Stimulated activated CD8-positive, alpha-beta memory T cell treated with anti-CD3 and anti-CD28 coated beads, Interleukin-4, amount 100 ng/mL, for 1 hour (primary cell): ENCODE data around the gene PERCC1.

ENCODE experiments used
- DNase-seq, 2 donors: peaks; one replicate each; pipeline ENCODE4 v3.0.0-alpha.2; 2020; ENCODE audit warnings: low read depth in 2 of 2, low spot score in 1 of 2

The PERCC1 gene

DNA sequence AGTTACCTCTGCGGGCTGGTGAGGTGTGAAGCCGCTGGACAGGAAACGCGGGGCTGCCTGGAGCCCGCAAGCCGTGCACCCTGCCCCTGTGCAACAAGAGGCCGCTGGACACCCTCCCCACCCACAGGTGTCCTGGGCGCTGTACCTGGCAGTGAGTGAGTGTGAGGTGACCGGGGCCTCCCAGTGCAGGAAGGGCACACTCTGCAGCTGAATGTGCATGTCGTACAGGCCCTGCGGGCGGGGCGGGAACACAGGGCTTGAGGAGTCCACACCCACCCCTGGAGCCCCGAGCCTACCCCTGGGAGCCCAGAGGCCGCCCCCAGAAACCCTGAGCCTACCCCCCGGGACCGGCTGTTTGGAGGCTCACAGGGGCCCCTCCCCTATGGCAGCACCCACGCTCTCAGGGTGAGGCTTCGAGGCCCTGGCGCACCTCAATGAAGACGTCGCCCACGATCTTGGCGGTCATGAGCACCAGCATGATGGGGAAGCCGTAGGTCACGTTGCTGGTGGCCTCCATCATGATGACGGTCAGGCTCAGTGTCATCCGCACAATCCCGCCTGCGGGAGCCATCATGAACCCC, 17.7 kb downstream of the PERCC1 start:
- DNase-seq = no peak

DNA sequence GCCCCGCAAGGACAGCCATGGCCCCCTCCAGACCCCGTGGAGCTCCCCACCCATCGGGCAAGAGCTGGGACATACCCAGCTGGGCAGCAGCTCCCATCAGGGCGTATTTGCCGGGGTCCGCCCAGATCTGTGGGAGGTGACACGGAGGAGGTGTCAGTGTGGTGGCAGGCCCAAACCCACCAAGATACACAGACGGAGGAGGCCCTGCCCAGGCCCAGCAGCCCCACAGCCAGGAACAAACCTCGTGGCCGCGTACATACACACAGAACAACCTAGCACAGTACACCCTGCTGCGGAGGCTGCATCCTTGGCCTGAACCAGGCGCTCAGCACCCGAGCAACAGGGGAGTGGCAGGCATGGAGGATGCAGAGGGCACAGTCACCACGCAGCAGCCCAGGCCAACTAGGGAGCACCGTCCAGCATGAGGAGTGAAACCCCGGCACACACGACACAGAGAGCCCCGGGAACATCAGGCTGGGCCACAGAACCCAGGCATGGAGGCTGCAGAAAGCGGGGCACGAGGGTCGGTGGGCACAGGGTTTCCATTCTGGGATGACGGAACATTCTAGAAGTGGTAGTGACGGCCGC, 18.4 kb downstream of the PERCC1 start:
- no peak for DNase-seq

DNA sequence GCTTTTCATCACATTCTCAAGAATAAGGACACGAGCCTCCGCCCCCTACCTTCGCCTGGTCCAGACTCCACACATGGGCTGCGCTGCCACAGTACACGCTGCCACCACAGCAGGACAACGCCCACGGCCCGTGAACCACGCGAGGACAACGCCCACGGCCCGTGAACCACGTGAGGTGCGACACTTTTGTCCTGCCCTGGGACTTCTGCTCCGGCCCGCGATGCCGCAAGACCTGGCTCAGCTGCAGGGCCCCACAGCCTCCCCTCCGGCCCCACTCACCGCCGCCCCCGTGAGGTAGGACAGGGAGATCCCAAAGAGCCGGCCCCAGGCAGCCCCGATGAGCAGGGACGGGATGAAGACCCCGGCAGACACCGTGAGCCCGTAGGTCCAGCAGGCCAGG, 19.3 kb downstream of the PERCC1 start:
- DNase-seq = no peak

DNA sequence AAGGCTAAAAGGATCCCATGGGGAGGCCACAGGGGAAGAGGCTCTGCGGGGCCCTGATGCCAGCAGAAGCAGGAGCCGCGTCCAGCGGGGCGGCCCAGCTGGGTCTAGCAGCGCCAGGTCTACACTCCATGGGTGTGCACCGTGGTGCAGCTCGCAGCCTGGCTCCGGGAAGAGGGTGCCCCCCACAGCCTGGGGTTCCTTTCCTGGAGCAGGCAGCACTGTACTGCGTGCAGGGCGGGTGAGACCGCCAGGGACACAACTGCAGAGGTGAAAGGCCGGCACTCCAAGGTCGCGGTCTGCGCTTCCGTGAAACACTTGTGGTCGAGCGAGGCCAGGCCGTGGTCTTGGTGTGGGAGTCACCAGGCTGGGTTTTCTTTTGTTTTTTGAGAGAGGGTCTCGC, 20.0 kb downstream of the PERCC1 start:
- DNase-seq = no peak

DNA sequence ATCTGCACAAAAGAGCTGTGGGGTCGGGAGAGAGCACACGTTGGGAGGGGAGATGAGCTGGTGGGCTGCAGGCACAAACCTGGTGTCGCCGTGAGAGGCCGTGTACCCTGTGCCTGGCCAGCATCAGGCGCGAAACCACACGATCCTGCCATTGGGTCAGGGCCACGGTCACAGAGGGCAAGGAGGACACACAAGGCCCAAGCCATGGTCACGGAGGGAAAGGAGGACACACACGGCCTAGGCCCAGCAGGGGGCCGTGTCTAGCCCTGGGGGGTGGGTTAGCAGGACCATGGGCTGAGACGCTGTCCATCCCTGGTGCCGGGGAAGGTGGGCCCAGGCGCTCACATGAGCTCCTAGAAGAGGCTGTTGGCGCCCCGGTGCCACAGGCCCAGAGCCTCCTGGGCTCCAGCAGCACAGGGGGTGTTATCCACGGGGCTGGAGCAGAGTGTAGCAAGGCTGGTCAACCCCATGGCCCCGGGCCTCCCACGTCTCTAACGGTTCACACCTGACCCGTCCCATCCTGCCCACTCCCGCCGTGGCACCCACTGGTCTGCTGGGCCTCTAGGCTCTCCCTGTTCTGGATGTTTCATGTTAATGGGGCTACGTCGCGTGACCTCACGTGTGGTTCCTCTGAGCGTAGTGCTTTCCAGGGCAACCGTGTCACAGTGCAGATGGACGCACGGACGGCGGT, 21.0 kb downstream of the PERCC1 start:
- DNase-seq = no peak

DNA sequence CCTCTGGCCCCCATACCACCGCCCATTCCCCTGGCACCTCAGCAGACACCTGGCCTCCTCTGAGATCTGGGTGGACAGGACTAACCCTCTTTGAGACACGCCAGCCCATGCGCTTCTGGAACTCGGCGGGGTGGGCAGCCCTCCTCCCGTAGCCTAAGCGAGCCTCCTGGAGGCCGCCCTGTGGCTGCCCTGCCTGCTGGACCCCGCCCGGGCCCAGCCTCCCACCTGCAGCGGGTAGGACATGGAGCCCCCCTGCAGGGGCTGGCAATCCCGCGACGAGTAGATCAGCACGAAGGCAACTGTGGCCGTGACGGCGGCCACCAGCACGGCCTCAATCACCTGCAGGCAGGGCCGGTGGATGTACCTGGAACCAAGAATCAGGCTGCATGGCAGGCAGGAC, 21.7 kb downstream of the PERCC1 start:
- no peak for DNase-seq

DNA sequence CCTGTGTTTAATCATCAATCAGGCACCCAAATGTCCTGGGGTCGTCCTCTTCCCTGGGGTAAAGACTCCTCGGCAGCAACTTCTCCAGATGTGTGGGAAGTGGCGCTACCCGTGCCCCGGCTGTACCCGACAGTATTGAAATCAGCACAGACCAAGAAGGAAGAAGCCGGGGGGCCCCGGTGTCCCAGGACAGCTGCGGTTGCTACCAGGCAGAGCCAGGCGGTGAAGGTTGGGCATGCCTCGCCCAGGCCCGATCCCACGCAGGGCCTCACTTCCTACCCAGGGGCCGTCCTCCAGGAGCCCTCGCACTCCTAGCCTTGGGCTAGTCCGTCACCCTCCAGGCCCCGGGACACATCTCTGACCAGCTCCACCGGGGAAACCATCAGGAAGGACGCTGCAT, 22.4 kb downstream of the PERCC1 start:
- no peak for DNase-seq

DNA sequence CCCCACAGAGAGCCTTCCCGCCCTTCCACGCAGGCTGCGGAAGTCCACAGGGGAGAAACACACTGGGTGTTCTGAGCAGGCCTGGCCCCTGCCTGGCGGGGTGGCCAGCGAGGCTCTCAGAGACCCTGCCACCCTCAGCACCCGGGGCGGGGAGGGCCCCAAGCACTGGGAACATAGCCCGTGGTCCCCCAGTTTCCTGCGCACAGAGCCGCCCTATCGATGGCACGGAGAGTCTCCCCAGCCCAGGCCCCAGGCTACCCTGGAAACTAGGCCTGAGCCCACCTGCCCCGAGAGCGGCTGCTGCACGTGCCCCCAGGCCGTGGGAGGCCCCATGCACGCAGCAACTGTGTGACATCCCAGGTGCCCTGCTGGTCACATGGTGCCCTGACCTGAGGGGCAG, 23.7 kb downstream of the PERCC1 start:
- no peak for DNase-seq

DNA sequence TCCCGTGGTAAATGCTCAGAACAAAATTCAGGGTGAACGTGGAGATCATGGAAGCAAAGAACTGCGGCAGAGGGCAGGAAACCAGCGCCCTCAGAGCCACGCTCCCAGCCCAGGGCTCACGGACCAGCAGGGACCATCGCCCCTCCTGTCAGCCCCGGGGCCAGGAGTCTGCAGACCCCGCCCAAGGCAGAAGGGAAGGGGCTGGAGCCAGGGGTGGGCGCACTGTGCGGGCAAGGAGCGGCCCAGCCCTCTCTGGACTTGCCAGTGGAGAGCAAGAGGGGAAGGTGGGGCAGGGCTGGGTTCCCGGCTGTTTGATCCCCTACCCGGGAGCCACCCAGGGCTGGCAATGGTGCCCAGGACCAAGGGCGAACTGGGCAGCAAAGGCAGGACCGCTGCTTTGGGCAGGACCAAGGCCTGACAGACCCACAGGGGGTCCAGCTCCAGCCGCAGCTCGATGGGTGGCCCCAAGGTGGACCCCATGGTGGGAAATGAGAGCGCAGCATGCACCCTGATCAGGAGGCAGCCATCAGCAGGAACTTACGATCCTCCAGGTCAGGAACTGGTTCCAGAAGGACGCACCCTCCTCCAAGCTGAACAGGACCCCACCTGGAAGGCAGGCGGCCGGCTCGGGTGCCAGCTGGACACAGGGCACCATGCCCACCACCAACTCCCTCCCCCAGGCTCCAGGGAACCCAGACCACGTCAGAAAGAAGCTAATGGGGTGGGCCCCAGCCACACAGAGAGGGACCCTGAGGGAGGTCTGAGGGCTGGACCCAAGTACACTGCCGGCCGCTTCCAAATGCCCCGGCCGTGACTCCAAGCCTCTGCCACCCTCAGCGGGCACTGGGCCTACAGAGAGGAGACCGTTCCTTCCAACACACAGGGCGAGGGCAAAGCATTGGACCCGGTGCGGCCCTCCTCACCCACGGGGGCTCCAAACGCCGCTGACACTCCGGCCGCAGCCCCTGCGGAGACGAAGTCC, 24.6 kb downstream of the PERCC1 start:
- DNase-seq = no peak

DNA sequence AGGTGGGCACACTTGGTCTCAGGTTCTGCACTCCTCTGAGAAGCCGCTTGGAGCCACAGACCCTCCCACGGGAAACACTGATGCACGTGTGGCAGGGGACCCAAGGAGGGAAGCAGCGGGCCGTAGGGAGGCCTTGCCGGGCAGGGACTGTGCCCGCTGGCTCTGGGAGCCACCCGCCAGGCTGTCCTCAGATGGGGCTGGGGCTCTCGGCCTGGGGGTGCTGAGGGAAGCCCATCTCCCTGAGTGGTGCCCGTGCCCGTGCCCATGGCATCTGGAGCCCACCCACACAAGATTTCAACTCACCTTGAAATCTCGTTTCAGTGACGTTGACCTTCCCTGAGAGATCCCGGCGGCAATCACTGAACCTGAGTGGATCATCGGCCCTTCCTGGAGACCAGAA, 26.1 kb downstream of the PERCC1 start:
- no peak for DNase-seq

DNA sequence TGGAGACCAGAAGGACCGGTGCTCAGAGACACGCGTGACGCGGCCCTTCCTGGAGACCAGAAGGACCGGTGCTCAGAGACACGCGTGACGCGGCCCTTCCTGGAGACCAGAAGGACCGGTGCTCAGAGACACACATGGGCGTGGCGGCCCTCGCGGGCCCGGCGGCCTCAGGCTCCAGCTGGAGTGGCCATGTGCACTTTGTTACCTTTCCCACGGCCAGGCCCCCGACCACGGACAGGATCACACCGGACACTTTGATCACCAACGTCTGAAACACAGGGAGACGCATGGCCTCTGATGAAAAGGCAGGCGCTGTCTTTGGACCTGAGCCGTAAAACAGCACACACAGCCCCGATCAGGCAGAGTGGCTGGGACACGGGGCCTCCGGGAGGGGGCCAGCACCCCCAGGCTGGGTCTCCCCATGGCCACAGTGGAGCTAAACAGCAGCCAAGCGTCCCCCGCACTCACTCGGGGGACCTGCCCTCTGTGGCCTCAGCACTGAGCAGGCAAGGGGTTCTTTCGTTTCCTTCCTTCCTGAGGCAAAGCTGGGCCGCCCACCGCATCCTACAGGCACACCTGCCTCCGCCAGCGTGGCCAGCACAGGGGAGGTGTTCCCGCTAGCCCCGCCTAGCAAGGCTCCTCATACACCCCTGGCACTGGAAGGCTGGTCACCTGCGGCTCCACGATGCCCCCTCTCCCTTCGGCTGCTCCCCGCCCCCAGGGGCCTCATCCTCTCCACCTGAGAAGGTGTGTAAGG, 26.8 kb downstream of the PERCC1 start:
- no peak for DNase-seq

DNA sequence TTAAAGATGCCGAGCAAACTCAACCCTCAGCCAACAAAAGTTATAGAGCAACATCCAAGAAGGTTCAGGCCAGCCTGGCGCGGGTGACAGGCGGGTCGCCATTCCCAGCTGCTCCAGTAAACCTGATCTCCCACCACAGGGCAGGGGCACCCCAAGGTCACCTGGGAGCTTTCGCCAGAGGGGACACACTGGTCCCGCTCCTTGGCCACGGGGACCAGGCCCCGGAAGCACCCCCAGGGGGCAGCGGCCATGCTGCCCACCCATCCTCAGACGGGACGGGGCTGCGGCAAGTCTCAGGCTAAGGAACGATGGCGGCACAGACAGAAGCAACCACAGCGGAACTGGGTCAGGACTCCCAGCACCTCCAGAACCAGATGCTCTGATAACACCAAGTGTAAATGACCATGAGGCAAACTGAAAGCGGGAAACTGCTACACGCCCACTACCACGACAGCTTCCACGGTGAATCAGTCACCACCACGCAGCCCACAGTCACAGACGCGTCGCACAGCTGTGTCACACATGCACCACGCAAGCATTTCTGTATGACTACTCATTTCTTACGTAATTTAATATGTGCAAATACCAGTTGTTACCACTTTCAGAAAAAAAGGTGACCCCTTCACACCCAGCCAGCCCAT, 27.6 kb downstream of the PERCC1 start:
- DNase-seq = no peak

DNA sequence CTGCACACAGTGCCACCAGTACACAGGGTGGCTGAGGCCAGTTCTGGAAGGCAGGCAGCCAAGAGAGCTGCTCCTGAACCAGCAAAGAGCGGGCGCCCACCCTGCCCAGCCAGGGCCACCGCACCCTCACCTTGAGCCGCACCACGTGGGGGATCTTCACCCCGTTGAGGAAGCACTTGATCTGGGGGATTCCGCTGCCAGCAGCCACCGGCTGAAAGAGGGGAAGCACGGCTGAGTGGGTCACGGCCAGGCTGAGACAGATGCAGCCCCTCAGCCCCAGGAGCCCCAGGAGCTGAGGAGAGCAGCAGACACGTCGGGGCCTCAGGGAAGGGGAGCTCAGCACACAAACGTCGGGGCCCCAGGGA, 28.1 kb downstream of the PERCC1 start:
- no peak for DNase-seq

DNA sequence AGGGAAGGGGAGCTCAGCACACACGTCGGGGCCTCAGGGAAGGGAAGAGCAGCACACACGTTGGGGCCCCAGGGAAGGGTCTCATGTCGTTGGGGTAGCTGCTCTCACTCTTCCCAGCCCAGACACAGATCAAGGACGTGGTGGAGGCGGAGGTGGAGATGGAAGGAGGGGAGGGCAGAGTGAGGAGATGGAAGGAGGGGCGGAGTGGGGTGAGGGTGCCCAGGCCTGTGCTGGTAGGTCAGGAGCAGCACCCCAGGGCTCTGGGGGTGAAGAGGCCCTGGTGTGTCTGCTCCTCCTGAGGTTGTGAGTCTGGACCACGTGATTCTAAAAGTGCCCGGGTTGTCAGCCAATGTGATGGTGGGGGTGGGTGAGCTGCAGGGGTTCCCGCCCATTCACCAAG, 29.1 kb downstream of the PERCC1 start:
- no peak for DNase-seq

DNA sequence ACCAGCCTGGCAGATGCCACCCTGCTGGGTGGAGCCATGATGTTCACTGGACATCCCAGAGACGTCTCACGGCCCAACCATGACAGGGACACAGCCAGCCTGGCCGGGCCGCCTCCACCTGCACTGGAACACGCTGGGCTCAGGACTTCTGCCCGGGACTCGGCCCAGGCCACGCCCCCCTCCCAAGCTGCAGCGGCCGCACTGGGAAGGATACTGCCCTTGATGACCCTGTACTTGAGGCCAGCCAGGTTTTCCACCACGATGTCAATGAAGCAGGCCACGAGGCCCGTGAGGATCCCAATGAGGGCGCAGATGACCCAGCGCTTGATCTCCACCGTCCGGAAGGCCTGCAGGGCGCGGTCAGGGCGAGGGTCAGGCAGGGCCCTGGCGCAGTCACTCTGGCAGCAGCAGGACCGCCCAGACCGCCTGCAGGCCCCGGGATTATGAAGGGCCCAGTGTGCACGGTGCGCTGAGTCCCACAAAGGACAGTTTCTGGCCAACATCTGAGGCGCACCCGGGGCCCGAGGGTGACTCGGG, 29.8 kb downstream of the PERCC1 start:
- DNase-seq = no peak

DNA sequence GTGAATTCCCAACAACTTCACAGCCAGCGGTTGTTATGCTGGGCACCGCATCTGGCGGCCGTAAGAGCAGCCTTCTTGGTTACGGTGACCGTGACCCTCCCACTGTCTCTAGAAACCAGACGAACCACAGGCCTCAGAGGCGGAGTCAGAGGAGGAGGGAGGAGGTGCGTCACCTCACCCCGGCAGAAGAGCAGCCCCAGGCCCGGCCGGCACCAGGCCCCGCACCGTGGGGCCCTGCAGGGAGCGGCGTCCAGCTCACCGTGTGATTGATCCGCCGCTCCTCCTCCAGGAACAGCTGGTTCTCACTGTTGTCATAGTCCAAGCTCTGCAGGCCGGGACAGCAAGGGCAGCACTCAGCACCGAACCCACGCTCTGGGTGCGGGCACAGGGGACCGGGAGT, 30.3 kb downstream of the PERCC1 start:
- DNase-seq = no peak

DNA sequence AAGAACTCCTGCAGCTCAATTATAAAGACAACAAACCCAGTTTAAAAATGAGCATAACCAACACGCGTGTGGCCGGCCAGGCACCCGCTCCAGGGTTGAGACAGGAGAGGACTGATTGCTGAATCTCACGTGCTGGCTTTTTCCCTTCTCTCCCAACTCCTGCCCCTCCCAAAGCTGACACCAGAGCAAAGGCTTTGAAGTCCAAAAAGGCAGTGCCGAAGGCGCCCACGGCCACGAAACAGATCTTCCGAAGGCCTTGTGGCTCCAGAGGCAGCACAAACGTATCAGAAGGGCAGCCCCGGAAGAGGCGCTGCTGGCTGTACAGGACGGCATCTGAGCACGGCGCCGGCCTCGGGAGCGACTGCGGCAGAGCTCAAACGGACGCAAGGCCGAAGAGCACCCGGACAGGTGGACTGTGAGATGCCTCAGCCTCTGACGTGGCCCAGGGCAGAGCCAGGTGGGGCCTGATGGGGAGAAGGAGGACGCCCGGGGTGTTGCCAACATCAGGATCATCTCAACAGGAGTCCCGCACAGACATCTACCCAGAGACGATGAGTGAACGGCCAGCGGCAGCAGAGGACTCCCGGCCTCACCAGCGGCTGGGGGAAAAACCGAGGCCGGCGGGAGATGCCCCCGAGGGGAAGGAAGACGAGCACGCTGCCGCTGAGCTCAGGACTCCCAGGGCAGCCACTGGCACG, 33.5 kb downstream of the PERCC1 start:
- DNase-seq = no peak

DNA sequence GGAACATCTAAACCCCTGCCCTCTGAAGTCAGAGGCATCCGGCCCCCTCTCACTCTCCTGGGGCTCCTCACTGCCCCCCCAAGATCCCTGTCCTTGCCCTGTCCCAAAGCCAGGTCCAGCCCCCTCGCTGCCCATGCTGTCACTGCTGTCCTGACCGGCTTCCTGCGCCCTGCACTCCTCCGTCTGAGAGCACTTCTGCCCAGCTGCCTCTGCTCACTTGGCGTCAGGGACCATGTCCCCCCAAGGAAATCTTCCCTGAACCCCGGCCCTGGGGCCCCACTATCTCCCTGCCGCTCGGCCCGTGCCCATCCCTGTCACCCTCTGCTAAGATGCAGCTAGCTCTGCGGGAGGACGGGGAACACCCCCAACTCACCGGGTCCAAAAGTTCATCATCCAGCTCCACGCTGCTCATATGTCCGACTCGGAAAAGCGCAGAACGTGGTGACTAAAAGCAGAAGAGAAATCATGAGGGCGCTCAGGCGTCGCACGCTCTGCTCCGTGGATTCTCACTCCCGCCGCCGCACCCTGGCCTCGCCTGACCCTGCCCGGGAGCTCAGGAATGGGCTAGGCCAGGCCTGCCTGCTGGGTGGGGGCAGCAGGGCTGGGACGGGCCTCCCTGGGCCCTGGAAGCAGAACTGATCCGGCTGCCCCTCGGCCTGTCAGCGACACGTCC, 34.2 kb downstream of the PERCC1 start:
- DNase-seq = no peak

DNA sequence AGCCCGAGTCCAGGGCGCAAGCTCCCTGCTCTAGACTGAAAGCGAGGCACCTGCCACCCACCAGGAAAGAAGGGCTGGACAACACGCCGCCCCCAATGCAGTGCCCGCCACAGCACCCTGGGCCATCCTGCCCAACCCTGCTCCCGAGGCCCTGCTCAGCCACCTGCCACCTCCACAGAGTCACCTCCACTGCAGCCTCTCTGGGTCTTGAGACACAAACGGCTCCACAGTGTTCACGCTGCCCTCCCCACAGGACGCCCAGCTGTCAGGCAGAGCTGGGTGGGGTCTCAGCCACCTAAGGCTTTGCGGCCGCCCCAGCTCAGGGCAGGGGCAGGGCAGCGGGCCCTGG, 34.7 kb downstream of the PERCC1 start:
- no peak for DNase-seq
